Retinal pigment epithelial cell (primary cell): ENCODE measurements around the gene UST.
"Not testable (repeated sequence)": the region's sequence is repeated elsewhere in the genome, so short reads cannot be mapped to it uniquely, and the experiment has no call there.

Experiments
- DNase-seq: peaks from one replicate; pipeline ENCODE4 v3.0.0-alpha.2; 2010; ENCODE audit warnings: low read depth
- H3K4me3 ChIP-seq: 2 replicates; pipeline ENCODE4 v1.5.1; 2011; ENCODE audit warnings: mild to moderate bottlenecking, low read length, control low read depth, moderate library complexity
- CTCF ChIP-seq: conservative IDR thresholded peaks from 2 replicates; pipeline ENCODE4 v1.5.1; 2011; ENCODE audit warnings: low read depth, low read length, control low read depth, inconsistent platforms

UST gene

GRCh38 chr6:148906386-148906785 is 159.6 kb downstream of the UST start:
- no peak for DNase-seq
- no peak overlapping the region for H3K4me3 ChIP-seq
- TF ChIP-seq CTCF, result no peak

DNA sequence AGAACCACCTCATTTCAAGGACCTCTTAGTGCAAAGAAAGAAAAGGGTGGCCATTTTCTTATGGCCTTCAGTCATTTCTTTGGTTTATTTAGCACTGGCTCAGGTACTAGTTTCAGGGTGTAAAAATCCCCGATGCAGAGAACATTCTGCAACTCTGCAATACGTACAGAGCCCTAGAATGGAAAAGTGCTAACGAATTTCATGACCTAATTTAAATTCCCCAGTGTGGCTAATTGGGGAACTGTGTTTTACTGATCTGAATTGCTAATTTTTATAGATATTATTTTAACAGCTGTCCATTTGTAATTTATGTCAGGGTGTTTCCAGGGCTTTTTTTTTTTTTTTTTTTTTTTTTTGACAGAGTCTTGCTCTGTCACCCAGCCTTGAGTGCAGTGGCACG is 160.7 kb downstream of the UST start:
- H3K4me3 ChIP-seq, result no peak overlapping the region
- no peak for DNase-seq
- TF ChIP-seq CTCF, result no peak

- TF ChIP-seq CTCF, result no peak
- DNase-seq, result no peak
- H3K4me3 ChIP-seq, result no peak overlapping the region
These were observed 165.4 kb downstream of the UST start for GRCh38 chr6:148912252-148912651.

GRCh38 chr6:148915810-148916209 is 169.0 kb downstream of the UST start:
- no peak for DNase-seq
- H3K4me3 ChIP-seq, result no peak overlapping the region
- TF ChIP-seq CTCF, result no peak

DNA sequence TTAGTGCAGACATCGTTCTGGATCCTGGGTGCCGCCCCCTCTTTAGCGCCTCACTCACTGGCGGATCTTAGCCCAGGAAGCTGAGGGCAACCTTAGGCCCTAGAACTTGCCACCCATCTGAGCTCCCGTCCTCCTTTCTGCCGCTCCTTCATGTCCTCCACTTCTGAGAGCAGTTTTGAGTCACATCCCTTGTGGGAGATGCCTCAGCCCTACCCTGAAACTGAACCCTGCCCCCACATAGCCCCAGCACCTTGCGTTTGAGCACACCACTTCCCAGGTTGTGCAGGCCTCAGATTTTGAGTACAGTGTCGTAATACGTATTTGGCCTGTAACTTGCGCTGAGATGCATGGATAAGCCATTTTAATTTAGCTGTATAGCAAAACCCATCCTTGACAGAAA is 169.7 kb downstream of the UST start:
- not testable (repeated sequence) for DNase-seq

GRCh38 chr6:148924226-148925012 is 177.6 kb downstream of the UST start:
- TF ChIP-seq CTCF, result no peak
- DNase-seq, result no peak
- no peak overlapping the region for H3K4me3 ChIP-seq

More for the DNA sequence above, 169.7 kb downstream of the UST start:
- H3K4me3 ChIP-seq, result not testable (repeated sequence)

DNA sequence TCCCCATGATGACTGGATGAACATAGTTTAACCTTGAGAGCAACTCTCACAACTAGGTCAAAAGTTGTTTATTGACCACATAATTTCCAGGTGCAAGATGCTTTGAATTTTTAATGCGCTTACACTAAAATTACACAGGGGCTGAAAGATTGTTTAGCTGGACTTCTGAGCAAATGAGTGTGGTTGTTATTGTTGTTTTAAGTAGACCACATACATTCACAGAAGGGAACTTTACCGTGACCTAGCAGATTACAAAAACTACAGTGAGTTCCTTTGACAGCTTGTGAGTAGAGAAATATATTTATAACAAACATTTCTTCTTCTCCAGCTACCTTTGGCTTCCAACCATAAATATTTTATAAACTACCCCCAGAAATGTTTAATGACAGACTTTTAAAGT is 178.9 kb downstream of the UST start:
- H3K4me3 ChIP-seq, result no peak overlapping the region
- TF ChIP-seq CTCF, result no peak
- DNase-seq, result no peak
